Measurements from ENCODE around the gene ISLR. TPM values are rescaled to one million over a fixed set of nuclear protein-coding genes. Genes with fewer than 3 reads are reported as not detected.

Gene ISLR
- total RNA-seq, 1 experiment from 2014 or later, result 0.11 TPM

DNA sequence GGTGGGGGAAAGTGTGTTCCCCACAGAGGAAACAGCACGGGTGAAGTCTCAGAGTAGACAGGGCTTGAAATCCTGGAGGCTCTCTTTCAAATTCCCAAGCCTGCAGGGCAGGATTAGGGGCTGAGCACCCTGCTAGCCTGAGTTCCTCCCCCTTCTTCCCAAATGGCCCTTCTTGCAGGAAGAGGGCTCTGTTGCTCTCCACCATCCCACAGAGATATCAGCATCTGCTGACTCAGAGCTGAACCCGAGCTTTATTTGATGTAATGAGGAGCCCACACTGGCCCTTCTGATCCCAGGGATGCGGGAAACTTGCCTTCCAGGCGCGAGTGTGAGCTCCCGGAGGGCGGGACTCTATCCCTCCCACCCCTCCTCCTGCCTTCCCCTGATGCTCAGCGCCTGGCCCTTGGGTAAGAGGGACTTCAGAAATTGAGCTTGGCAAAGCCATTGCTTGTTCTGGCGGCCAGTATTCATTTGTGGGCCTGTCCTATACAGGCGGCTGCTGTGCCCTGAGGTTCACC is 30.5 kb downstream of the ISLR start:
- Mint-ChIP-seq H3K4me3 (peak overlapping the region; percentile 71 to 83), H3K4me1 (peaks cover 60 to 73% of the 10 kb centered on the region in 2 experiments), H3K36me3 (ENCODE audit: insufficient read depth in 1 of 3, low read depth in 3 of 3) (peaks cover 7 to 13% (median 12%) of the 10 kb centered on the region in 3 experiments; a peak in 6 of 7 replicates), H3K27ac (peak overlapping the region; percentile 81 to 92 (median 87); a peak in 6 of 7 replicates), H3K27me3 (ENCODE audit: low read depth) (peaks cover 57% of the 10 kb centered on the region), H3K9me3 (no peaks in the 10 kb centered on the region)
- no peak overlapping the region for H4K5ac ChIP-seq (ENCODE audit: insufficient read length, low read depth, low read length)
- TF ChIP-seq, protein P1, sequence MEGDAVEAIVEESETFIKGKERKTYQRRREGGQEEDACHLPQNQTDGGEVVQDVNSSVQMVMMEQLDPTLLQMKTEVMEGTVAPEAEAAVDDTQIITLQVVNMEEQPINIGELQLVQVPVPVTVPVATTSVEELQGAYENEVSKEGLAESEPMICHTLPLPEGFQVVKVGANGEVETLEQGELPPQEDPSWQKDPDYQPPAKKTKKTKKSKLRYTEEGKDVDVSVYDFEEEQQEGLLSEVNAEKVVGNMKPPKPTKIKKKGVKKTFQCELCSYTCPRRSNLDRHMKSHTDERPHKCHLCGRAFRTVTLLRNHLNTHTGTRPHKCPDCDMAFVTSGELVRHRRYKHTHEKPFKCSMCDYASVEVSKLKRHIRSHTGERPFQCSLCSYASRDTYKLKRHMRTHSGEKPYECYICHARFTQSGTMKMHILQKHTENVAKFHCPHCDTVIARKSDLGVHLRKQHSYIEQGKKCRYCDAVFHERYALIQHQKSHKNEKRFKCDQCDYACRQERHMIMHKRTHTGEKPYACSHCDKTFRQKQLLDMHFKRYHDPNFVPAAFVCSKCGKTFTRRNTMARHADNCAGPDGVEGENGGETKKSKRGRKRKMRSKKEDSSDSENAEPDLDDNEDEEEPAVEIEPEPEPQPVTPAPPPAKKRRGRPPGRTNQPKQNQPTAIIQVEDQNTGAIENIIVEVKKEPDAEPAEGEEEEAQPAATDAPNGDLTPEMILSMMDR (conservative IDR thresholded peaks at IDR 0.05), result no peak
- peaks cover 18% of the 10 kb centered on the region; the same call in 1 of the 2 replicates for H3K4me1 ChIP-seq (ENCODE audit: insufficient read depth, low read length)
- H2BK5ac ChIP-seq (ENCODE audit: insufficient read length, low read length), result no peak overlapping the region
- no peak overlapping the region for H4K91ac ChIP-seq (ENCODE audit: insufficient read length, low read depth, low read length)
- no peak overlapping the region for H2BK120ac ChIP-seq (ENCODE audit: low read depth, low read length, poor library complexity, severe bottlenecking)
- WGBS (ENCODE audit: extremely low coverage, insufficient read length, low lambda C conversion rate), result no CpG with 5 or more reads among the region's 10 CpGs
- no peak overlapping the region for H3K18ac ChIP-seq (ENCODE audit: insufficient read length, low read depth, low read length)
- no peak overlapping the region for H3K9ac ChIP-seq (ENCODE audit: extremely low read depth, insufficient read length, low read length)
- H4K8ac ChIP-seq (replicated peaks; ENCODE audit: insufficient read length, low read depth, low read length), result no peak overlapping the region
- DNase-seq, result peak; percentile 69
- H3K23me2 ChIP-seq (ENCODE audit: insufficient read length, low read depth, low read length, poor library complexity, severe bottlenecking), result peaks cover 14% of the 10 kb centered on the region
- H2BK15ac ChIP-seq (ENCODE audit: low read depth, low read length), result no peak overlapping the region
- no peaks in the 10 kb centered on the region for H3K79me2 ChIP-seq (ENCODE audit: insufficient read depth, low read length)
- no peak overlapping the region for H2BK20ac ChIP-seq (ENCODE audit: low read depth, low read length, poor library complexity, severe bottlenecking)
- H3K4ac ChIP-seq (ENCODE audit: low read depth, low read length), result no peak overlapping the region
- no peaks in the 10 kb centered on the region for H3K9me3 ChIP-seq (ENCODE audit: control insufficient read depth, low read depth, low read length)
- H3K56ac ChIP-seq (ENCODE audit: insufficient read length, low read depth, low read length), result no peak overlapping the region
- no peak overlapping the region for H2BK12ac ChIP-seq (ENCODE audit: insufficient read length, low read depth, low read length)
- H3K27ac ChIP-seq (ENCODE audit: insufficient read length, low read depth, low read length), result no peak overlapping the region
- no peaks in the 10 kb centered on the region for H3K27me3 ChIP-seq (ENCODE audit: insufficient read depth, low read length)
- H3K4me2 ChIP-seq (ENCODE audit: insufficient read depth, insufficient read length, low read length), result peak overlapping the region; percentile 71
- no peak overlapping the region for H2AK5ac ChIP-seq (ENCODE audit: insufficient read length, low read length)
- H3K79me1 ChIP-seq (ENCODE audit: insufficient read depth, low read depth, low read length, poor library complexity, severe bottlenecking), result no peaks in the 10 kb centered on the region
- H2AFZ ChIP-seq (ENCODE audit: low read length), result no peak overlapping the region
- H3K14ac ChIP-seq (ENCODE audit: insufficient read depth, low read length), result no peak overlapping the region
- no peaks in the 10 kb centered on the region for H4K20me1 ChIP-seq (ENCODE audit: control insufficient read depth, insufficient read depth, insufficient read length)
- no peak overlapping the region for H3K23ac ChIP-seq (ENCODE audit: insufficient read length, low read depth, low read length)
- no peak overlapping the region for H3T11ph ChIP-seq (ENCODE audit: low read length)

Measured in H9 (cell line).